ENCODE measurements around the gene JAK3.

Gene JAK3

GRCh38 chr19:17855280-17856152 lies 7.7 kb upstream of the JAK3 start:
- ATAC-seq: peak; percentile 67

GRCh38 chr19:17854061-17854460 lies 6.3 kb upstream of the JAK3 start:
- TF ChIP-seq ESRRG (CRISPR knock-in tag; IDR thresholded peaks at IDR 0.05) (no peak), TSHZ2 (CRISPR knock-in tag; IDR thresholded peaks at IDR 0.05) (no peak), ZFP3 (CRISPR knock-in tag; IDR thresholded peaks at IDR 0.05) (no peak), BACH2 (CRISPR knock-in tag; IDR thresholded peaks at IDR 0.05; ENCODE audit: borderline replicate concordance) (no peak), POU6F1 (CRISPR knock-in tag; IDR thresholded peaks at IDR 0.05; ENCODE audit: borderline replicate concordance, low read depth) (no peak), PATZ1 (CRISPR knock-in tag; IDR thresholded peaks at IDR 0.05; ENCODE audit: borderline replicate concordance) (no peak), GLIS3 (CRISPR knock-in tag; IDR thresholded peaks at IDR 0.05) (no peak), CREB5 (CRISPR knock-in tag; IDR thresholded peaks at IDR 0.05; ENCODE audit: low read depth) (no peak), ZFP30 (CRISPR knock-in tag; IDR thresholded peaks at IDR 0.05) (no peak), RARB (CRISPR knock-in tag; IDR thresholded peaks at IDR 0.05) (no peak), CSDC2 (CRISPR knock-in tag; IDR thresholded peaks at IDR 0.05) (no peak), SNAI2 (CRISPR knock-in tag; IDR thresholded peaks at IDR 0.05) (no peak)
- ATAC-seq: no peak

More at GRCh38 chr19:17855280-17856152, 7.7 kb upstream of the JAK3 start:
- TF ChIP-seq ZNF565 (CRISPR knock-in tag; conservative IDR thresholded peaks at IDR 0.05; ENCODE audit: low read depth): no peak
- no peak for TF ChIP-seq ZNF70 (CRISPR knock-in tag; IDR thresholded peaks at IDR 0.05)
- no peak for TF ChIP-seq TSHZ2 (CRISPR knock-in tag; IDR thresholded peaks at IDR 0.05)
- TF ChIP-seq POU6F1 (CRISPR knock-in tag; IDR thresholded peaks at IDR 0.05; ENCODE audit: borderline replicate concordance, low read depth): no peak
- TF ChIP-seq ZFP3 (CRISPR knock-in tag; IDR thresholded peaks at IDR 0.05): no peak
- TF ChIP-seq GLIS3 (CRISPR knock-in tag; IDR thresholded peaks at IDR 0.05): no peak
- TF ChIP-seq RARB (CRISPR knock-in tag; IDR thresholded peaks at IDR 0.05): no peak
- TF ChIP-seq TOX (CRISPR knock-in tag; IDR thresholded peaks at IDR 0.05; ENCODE audit: borderline replicate concordance): no peak
- TF ChIP-seq PPARA (CRISPR knock-in tag; IDR thresholded peaks at IDR 0.05; ENCODE audit: borderline replicate concordance): no peak
- no peak for TF ChIP-seq CREB5 (CRISPR knock-in tag; IDR thresholded peaks at IDR 0.05; ENCODE audit: low read depth)

All from SK-N-SH treated with all-trans-retinoic acid at 6 μM for 48 hours (cell line).